HEK293T (cell line): ENCODE measurements around the gene IGSF8.
A peak's percentile ranks its signal among the peaks of the same experiment; 100 is the strongest.

Experiments used
- CTCF ChIA-PET: fragments of 350-600 bp; formaldehyde crosslinking; extraction: SDS; loops from one replicate; lab custom pipeline; 2021; ENCODE audit warnings: antibody characterized with exemption, inconsistent platforms; lab: Yijun Ruan, JAX
- POLR2A ChIA-PET: fragments of 350-600 bp; formaldehyde crosslinking; extraction: SDS; loops from one replicate; lab custom pipeline; 2020; ENCODE audit warnings: antibody characterized with exemption, inconsistent platforms; lab: Yijun Ruan, JAX
- DNase-seq: peaks from one replicate; pipeline ENCODE4 v3.0.0; 2012; ENCODE audit warnings: mixed read lengths; ENCODE audit errors: extremely low spot score
- ARNT ChIP-seq: fragments of 450-650 bp; IDR thresholded peaks from 2 replicates; pipeline ENCODE4 v1.6.1; 2017; ENCODE audit warnings: mild to moderate bottlenecking
- BHLHE40 ChIP-seq: fragments of 450-650 bp; IDR thresholded peaks from 2 replicates; pipeline ENCODE4 v1.6.1; 2016; ENCODE audit warnings: mild to moderate bottlenecking, moderate library complexity, borderline replicate concordance
- CTBP1 ChIP-seq: fragments of 450-650 bp; IDR thresholded peaks from 2 replicates; pipeline ENCODE4 v1.6.1; 2016; ENCODE audit warnings: borderline replicate concordance
- ELF4 ChIP-seq: fragments of 450-650 bp; IDR thresholded peaks from 2 replicates; pipeline ENCODE4 v1.6.1; 2017; ENCODE audit warnings: antibody characterized with exemption
- FOXA1 ChIP-seq: fragments of 450-650 bp; IDR thresholded peaks from 2 replicates; pipeline ENCODE4 v1.6.1; 2016; ENCODE audit warnings: mild to moderate bottlenecking
- FOXK2 ChIP-seq: fragments of 450-650 bp; IDR thresholded peaks from 2 replicates; pipeline ENCODE4 v1.6.1; 2016; ENCODE audit warnings: mild to moderate bottlenecking
- FOXM1 ChIP-seq: fragments of 450-650 bp; IDR thresholded peaks from 2 replicates; pipeline ENCODE4 v1.6.1; 2017; ENCODE audit warnings: mild to moderate bottlenecking, borderline replicate concordance
- HDGF ChIP-seq: fragments of 450-650 bp; IDR thresholded peaks from 2 replicates; pipeline ENCODE4 v1.6.1; 2017; ENCODE audit warnings: antibody characterized with exemption, borderline replicate concordance
- L3MBTL2 ChIP-seq: fragments of 450-650 bp; conservative IDR thresholded peaks from 2 replicates; pipeline ENCODE4 v1.6.1; 2016; ENCODE audit warnings: mild to moderate bottlenecking
- LEF1 ChIP-seq: fragments of 450-650 bp; IDR thresholded peaks from 2 replicates; pipeline ENCODE4 v1.6.1; 2017; ENCODE audit warnings: mild to moderate bottlenecking, borderline replicate concordance
- NFRKB ChIP-seq: fragments of 450-650 bp; IDR thresholded peaks from 2 replicates; pipeline ENCODE4 v1.6.1; 2016; ENCODE audit warnings: mild to moderate bottlenecking, moderate library complexity
- PKNOX1 ChIP-seq: fragments of 450-650 bp; IDR thresholded peaks from 2 replicates; pipeline ENCODE4 v1.6.1; 2016
- SP1 ChIP-seq: fragments of 450-650 bp; IDR thresholded peaks from 2 replicates; pipeline ENCODE4 v1.6.1; 2017
- SUZ12 ChIP-seq: fragments of 450-650 bp; IDR thresholded peaks from 2 replicates; pipeline ENCODE4 v1.6.1; 2016; ENCODE audit warnings: mild to moderate bottlenecking
- TARDBP ChIP-seq: fragments of 450-650 bp; IDR thresholded peaks from 2 replicates; pipeline ENCODE4 v1.6.1; 2016
- ZNF384 ChIP-seq: fragments of 450-650 bp; IDR thresholded peaks from 2 replicates; pipeline ENCODE4 v1.6.1; 2016

IGSF8 gene

DNA sequence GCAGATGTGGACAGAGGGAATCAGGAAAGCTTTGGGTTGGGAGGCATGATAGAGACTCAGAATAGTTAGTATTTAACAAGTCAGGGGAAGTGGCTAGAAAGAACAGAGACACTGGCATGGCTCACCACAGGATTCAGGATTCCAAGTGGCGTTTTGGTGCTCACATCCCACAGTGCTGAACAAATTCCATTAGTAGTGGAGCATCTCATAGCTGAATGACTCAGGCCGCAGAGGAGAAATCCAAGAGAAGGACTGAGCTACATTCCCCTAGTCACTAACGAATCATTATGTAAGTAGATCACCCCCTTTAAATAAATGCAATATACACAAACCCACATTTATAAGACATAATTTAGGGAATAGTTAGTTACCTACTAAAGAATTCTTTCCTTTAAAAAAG, 22.1 kb downstream of the IGSF8 start:
- POLR2A ChIA-PET: no interaction called here
- no peak for TF ChIP-seq BHLHE40
- TF ChIP-seq NFRKB: no peak
- DNase-seq: no peak
- CTCF ChIA-PET: interaction anchor here (0.5 to 1.8 kb wide), 2 partner anchors 9 to 19 kb away, joined by 3 to 8 read pairs; no protein-coding TSS in a partner anchor

GRCh38 chr1:160075836-160076235, 22.6 kb downstream of the IGSF8 start:
- CTCF ChIA-PET: interaction anchor here (0.5 to 1.8 kb wide), 2 partner anchors 10 to 19 kb away, joined by 3 to 8 read pairs; no protein-coding TSS in a partner anchor
- DNase-seq: no peak
- no peak for TF ChIP-seq NFRKB
- no peak for TF ChIP-seq SP1
- TF ChIP-seq FOXM1: no peak
- no peak for TF ChIP-seq SUZ12
- no peak for TF ChIP-seq ARNT
- no peak for TF ChIP-seq PKNOX1
- TF ChIP-seq BHLHE40: no peak
- no peak for TF ChIP-seq HDGF
- no peak for TF ChIP-seq FOXK2
- no peak for TF ChIP-seq ZNF384
- TF ChIP-seq LEF1: no peak
- TF ChIP-seq L3MBTL2: no peak
- TF ChIP-seq ELF4: no peak
- no peak for TF ChIP-seq CTBP1
- POLR2A ChIA-PET: no interaction called here

DNA sequence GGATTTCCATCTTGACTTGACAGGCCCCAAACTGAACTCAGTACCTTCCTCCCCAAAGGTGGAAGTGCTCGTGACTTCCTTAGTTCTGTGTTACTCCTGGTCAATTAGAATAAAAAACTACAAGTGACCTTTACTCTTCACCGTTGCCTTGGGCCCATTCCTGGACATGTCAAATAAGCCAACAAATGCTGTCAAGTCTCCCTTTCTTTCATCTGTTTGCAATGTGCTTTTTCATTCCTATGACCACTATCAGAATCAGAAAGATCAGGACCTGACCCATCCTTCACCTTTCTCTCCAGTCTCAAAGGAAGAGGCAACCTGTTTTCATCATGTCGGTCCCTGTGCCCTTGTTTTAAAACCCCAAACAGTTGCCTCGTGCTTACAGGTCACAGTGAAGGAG, 23.6 kb downstream of the IGSF8 start:
- ChIA-PET POLR2A (no interaction called here), CTCF (interaction anchor here (0.6 to 1.8 kb wide), 2 partner anchors 10 to 302 kb away, joined by 4 to 8 read pairs; no protein-coding TSS in a partner anchor)
- DNase-seq: no peak
- TF ChIP-seq ARNT (no peak), SUZ12 (no peak), L3MBTL2 (no peak)

DNA sequence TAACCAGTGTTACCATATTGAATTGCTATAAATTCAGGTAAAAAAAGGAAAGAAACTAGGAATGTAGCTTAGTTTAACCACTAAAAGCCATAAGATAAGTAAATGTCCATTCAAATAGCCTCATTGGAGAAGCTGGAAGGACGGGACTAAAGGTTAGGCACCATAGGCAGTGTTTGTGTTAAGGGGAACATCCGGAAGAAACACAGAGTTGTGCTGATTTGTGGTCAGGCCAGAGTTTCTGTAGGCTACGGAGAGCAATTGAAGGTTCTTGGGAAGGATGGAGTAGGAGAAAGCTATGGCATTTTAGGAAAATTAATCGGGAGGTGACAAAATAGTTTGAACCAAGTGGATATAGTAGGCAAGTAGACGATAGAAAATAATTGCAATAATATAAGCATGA, 27.1 kb downstream of the IGSF8 start:
- CTCF ChIA-PET: interaction anchor here (1.4 to 3.0 kb wide), 2 partner anchors 13 to 25 kb away, joined by 8 to 13 read pairs; no protein-coding TSS in a partner anchor
- POLR2A ChIA-PET: no interaction called here
- no peak for DNase-seq

DNA sequence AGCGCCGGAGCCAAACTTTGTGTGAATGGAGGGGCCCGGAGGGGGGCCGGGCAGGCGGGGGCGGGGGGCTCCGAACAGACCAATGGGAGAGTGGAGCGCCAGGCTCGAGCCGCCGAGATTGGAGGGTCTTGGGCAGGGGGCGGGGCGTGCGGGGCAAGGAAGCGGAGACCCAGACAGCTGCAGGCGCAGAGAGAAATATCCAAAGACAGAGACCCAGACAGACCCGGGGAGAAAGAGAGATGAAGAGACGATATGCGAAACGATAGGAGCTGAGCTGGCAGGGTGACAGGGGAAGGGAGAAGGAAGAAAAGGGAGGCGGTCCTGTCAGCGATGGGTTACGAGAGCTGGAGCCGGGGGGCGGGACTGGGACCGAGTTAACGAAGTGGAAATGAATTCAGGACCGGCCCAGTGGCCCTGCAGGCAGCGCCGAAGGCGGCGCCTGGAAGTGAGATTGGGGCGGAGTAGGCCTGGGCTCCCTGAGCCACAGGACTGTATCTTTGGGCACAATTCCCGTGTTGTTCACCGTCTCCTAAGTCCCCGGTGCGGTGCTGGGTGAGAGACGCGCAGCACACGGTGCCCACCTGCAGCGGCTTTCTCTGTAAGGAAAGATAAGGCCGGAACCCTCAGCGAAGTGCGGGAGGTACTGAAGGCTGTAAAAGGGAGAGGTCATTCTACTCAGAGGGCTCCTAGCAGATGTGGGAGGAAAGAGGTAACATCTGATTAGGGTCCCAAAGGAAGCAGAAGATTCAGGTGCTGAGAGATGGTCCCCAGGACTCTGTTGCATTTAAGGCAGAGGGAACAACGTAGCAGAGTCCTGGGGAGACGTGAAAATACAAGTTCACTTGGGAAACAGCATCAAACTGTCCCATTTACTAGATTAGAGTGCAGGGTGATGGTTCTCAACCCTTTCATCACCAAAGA, 27.9 kb downstream of the IGSF8 start:
- POLR2A ChIA-PET: no interaction called here
- CTCF ChIA-PET: interaction anchor here (0.7 to 3.0 kb wide), 5 partner anchors 8 to 24 kb away, joined by 3 to 13 read pairs (median 6); partner anchors contain the start of gene KCNJ9
- peak; percentile 94 for DNase-seq
- TF ChIP-seq FOXK2 (no peak), SUZ12 (no peak), HDGF (no peak), FOXA1 (no peak), ZNF384 (no peak), FOXM1 (no peak), PKNOX1 (no peak), ELF4 (no peak), TARDBP (no peak), CTBP1 (no peak), L3MBTL2 (no peak), LEF1 (no peak), ARNT (no peak), NFRKB (no peak), BHLHE40 (no peak), SP1 (no peak)

More for the DNA sequence above, 27.1 kb downstream of the IGSF8 start:
- TF ChIP-seq HDGF (no peak), ELF4 (no peak), FOXM1 (no peak), NFRKB (no peak), BHLHE40 (no peak), TARDBP (no peak), ARNT (no peak), PKNOX1 (no peak), FOXA1 (no peak), SP1 (no peak), FOXK2 (no peak), SUZ12 (no peak), LEF1 (no peak), L3MBTL2 (no peak)
